ENCODE results near the gene DGKZ.

DNA sequence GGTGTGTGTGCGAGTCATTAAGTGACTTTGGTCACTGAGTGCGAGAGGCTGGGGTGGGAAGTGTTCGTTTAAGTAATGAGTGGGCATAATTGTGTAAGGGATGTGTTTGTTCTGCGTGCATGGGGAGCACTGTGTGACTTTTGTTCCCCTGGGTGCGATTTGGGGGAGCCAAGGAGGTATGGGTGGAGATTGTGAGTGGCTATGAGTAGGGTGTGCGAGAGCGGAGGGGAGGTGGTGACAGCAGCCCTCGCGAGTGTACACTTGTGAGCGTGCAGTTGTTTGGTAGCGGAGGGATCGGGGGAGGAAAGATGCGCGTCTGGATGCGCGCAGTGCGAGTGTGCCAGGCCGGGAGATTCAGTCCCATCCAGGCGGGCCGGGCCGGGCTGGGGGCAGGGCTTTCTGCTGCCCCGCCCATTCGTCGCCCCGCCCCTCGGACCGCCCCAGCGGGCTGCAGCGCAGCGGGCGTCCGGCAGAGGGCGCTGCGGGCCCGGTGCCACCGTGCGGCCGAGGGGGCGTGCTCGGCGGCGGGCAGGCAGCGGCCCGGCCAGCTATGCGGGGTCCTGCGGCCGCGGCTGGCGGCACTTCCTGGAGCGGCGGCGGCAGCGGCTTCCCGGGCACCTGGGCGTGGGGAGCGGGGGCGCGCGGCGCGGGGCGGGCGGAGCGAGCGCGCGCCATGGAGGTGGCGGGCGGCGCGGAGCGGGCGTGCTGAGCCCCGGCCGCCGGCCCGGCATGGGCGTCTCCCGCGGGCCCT, at the start of gene DGKZ:
- no peak for TF ChIP-seq EZH2 (IDR thresholded peaks at IDR 0.05)
- TF ChIP-seq, protein P1, sequence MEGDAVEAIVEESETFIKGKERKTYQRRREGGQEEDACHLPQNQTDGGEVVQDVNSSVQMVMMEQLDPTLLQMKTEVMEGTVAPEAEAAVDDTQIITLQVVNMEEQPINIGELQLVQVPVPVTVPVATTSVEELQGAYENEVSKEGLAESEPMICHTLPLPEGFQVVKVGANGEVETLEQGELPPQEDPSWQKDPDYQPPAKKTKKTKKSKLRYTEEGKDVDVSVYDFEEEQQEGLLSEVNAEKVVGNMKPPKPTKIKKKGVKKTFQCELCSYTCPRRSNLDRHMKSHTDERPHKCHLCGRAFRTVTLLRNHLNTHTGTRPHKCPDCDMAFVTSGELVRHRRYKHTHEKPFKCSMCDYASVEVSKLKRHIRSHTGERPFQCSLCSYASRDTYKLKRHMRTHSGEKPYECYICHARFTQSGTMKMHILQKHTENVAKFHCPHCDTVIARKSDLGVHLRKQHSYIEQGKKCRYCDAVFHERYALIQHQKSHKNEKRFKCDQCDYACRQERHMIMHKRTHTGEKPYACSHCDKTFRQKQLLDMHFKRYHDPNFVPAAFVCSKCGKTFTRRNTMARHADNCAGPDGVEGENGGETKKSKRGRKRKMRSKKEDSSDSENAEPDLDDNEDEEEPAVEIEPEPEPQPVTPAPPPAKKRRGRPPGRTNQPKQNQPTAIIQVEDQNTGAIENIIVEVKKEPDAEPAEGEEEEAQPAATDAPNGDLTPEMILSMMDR (IDR thresholded peaks at IDR 0.05) = peak; percentile 64

Measured in neural progenitor cell (in vitro differentiated cells).